HCT116 (cell line): ENCODE results near the gene SLC13A4. TPM values are rescaled to one million over a fixed set of nuclear protein-coding genes. Genes with fewer than 3 reads are reported as not detected.

Experiments used
- ATAC-seq: fragments of 200-7000 bp; cut with Tn5 transposase; 2 replicates; pipeline ENCODE4 v1.9.1; 2020; ENCODE audit warnings: mild to moderate bottlenecking, moderate library complexity
- BruUV-seq: library from RNA; stranded (reverse); fragments of 400-500 nt; replicated peaks from 2 replicates; lab custom pipeline; 2021; lab: Mats Ljungman, UMichigan
- CTCF ChIA-PET: fragments of 300-600 bp; sonication (Branson Sonifier 250); formaldehyde crosslinking; loops from one replicate; lab custom pipeline; 2021; ENCODE audit warnings: antibody characterized with exemption; lab: Charles Lee
- POLR2A ChIA-PET: fragments of 300-600, 350-600 bp; sonication (Branson Sonifier 250); formaldehyde crosslinking; loops from one replicate; lab custom pipeline; 2021; ENCODE audit warnings: antibody characterized with exemption; lab: Charles Lee
- RAD21 ChIA-PET, 2 experiments: fragments of 300-600 bp; sonication (Branson Sonifier 250); formaldehyde crosslinking; loops; one replicate each; lab custom pipeline; 2023; ENCODE audit warnings: low total read pairs in 2 of 2; ENCODE audit not compliant: uncharacterized antibody in 2 of 2, unreplicated experiment in 2 of 2, low non-redundant PET in 1 of 2; lab: Charles Lee
- DNase-seq: peaks from one replicate; pipeline ENCODE4 v3.0.0-alpha.2; 2010; ENCODE audit warnings: low read depth, low spot score
- H2AFZ ChIP-seq: fragments of 200-600 bp; shearing (Covaris generic), sonication (generic); 2 replicates; pipeline ENCODE4 v1.6.1; 2017; ENCODE audit warnings: low read depth, mixed run types, mixed read lengths, antibody characterized with exemption, low read length; ENCODE audit not compliant: poor library complexity, severe bottlenecking
- H3K27ac ChIP-seq: 2 replicates; pipeline ENCODE4 v1.5.1; 2012; ENCODE audit warnings: low read depth, low read length
- H3K27me3 ChIP-seq: fragments of 200-600 bp; sonication (generic); 2 replicates; pipeline ENCODE4 v1.6.1; 2016; ENCODE audit warnings: mixed run types, low read length, mixed read lengths; ENCODE audit not compliant: insufficient read depth
- H3K36me3 ChIP-seq, 2 experiments: fragments of 200-500 bp in 1 of 2; fragments of 200-600 bp in 1 of 2; sonication (Bioruptor generic) in 1 of 2; sonication (generic) in 1 of 2; 2 replicates each; pipeline versions ENCODE4 v1.5.1 to v1.6.1; 2014 to 2016; ENCODE audit warnings: low read length in 2 of 2, inconsistent platforms in 1 of 2, mixed read lengths in 1 of 2, mixed run types in 1 of 2; ENCODE audit not compliant: insufficient read depth in 2 of 2, control insufficient read depth in 1 of 2
- H3K4me1 ChIP-seq, 2 experiments: fragments of 200-600 bp in 1 of 2; sonication (generic) in 1 of 2; 2 replicates each; pipeline versions ENCODE4 v1.5.1 to v1.6.1; 2012 to 2017; ENCODE audit warnings: low read length in 2 of 2, inconsistent platforms in 1 of 2, mild to moderate bottlenecking in 1 of 2, mixed read lengths in 1 of 2, mixed run types in 1 of 2, moderate library complexity in 1 of 2; ENCODE audit not compliant: insufficient read depth in 2 of 2, control insufficient read depth in 1 of 2
- H3K4me2 ChIP-seq: fragments of 200-600 bp; sonication (generic); 2 replicates; pipeline ENCODE4 v1.6.1; 2017; ENCODE audit warnings: mixed run types, low read length, mixed read lengths
- H3K4me3 ChIP-seq, 2 experiments: fragments of 200-600 bp in 1 of 2; sonication (generic) in 1 of 2; replicated peaks in 1 of 2; 2 replicates each; pipeline ENCODE4 v1.5.1; 2011 to 2016; ENCODE audit warnings: low read length in 2 of 2, control low read depth in 1 of 2, low read depth in 1 of 2, mild to moderate bottlenecking in 1 of 2, mixed read lengths in 1 of 2, mixed run types in 1 of 2
- H3K79me2 ChIP-seq: fragments of 200-600 bp; sonication (generic); 2 replicates; pipeline ENCODE4 v1.6.1; 2017; ENCODE audit warnings: mild to moderate bottlenecking, mixed run types, low read length, moderate library complexity, mixed read lengths; ENCODE audit not compliant: insufficient read depth
- H3K9ac ChIP-seq: fragments of 200-600 bp; sonication (generic); 2 replicates; pipeline ENCODE4 v1.6.1; 2016; ENCODE audit warnings: low read length, mixed read lengths
- H3K9me2 ChIP-seq: fragments of 200-600 bp; sonication (generic), shearing (Covaris generic); 2 replicates; pipeline ENCODE4 v1.6.1; 2017; ENCODE audit warnings: mixed run types, mild to moderate bottlenecking, moderate library complexity; ENCODE audit not compliant: insufficient read depth
- H3K9me3 ChIP-seq, 2 experiments: fragments of 200-500 bp in 1 of 2; fragments of 200-600 bp in 1 of 2; sonication (Bioruptor generic) in 1 of 2; sonication (generic) in 1 of 2; 2 replicates each; pipeline ENCODE4 v1.6.1; 2014 to 2017; ENCODE audit warnings: low read length in 2 of 2, mixed read lengths in 2 of 2, inconsistent platforms in 1 of 2, low read depth in 1 of 2, mild to moderate bottlenecking in 1 of 2, mixed run types in 1 of 2, moderate library complexity in 1 of 2; ENCODE audit not compliant: control insufficient read depth in 1 of 2, insufficient read depth in 1 of 2
- H4K20me1 ChIP-seq: fragments of 200-600 bp; sonication (generic), shearing (Covaris generic); 2 replicates; pipeline ENCODE4 v1.6.1; 2017; ENCODE audit warnings: mixed run types, mild to moderate bottlenecking, moderate library complexity; ENCODE audit not compliant: insufficient read depth
- CBX3 ChIP-seq: IDR thresholded peaks from 2 replicates; pipeline ENCODE4 v1.6.1; 2012; ENCODE audit warnings: low read depth
- CEBPB ChIP-seq: IDR thresholded peaks from 2 replicates; pipeline ENCODE4 v1.6.1; 2012; ENCODE audit warnings: low read depth
- EGR1 ChIP-seq: IDR thresholded peaks from 2 replicates; pipeline ENCODE4 v1.6.1; 2012; ENCODE audit warnings: low read depth
- EZH2 ChIP-seq: fragments of 200-600 bp; sonication (generic); IDR thresholded peaks from 2 replicates; pipeline ENCODE4 v1.6.1; 2017; ENCODE audit warnings: antibody characterized with exemption, mixed run types
- JUND ChIP-seq: IDR thresholded peaks from 2 replicates; pipeline ENCODE4 v1.6.1; 2012
- POLR2A ChIP-seq: IDR thresholded peaks from 2 replicates; pipeline ENCODE4 v1.7.0; 2011; ENCODE audit warnings: borderline replicate concordance; ENCODE audit not compliant: insufficient read depth, insufficient read length; ENCODE audit errors: extremely low read depth
- POLR2AphosphoS5 ChIP-seq: IDR thresholded peaks from 2 replicates; pipeline ENCODE4 v1.6.1; 2011; ENCODE audit warnings: mild to moderate bottlenecking, low read depth, low read length, moderate library complexity
- RAD21 ChIP-seq: IDR thresholded peaks from 2 replicates; pipeline ENCODE4 v1.6.1; 2012; ENCODE audit warnings: low read depth, mild to moderate bottlenecking
- SIN3A ChIP-seq: IDR thresholded peaks from 2 replicates; pipeline ENCODE4 v1.6.1; 2012; ENCODE audit warnings: low read depth
- SP1 ChIP-seq: IDR thresholded peaks from 2 replicates; pipeline ENCODE4 v1.6.1; 2012; ENCODE audit warnings: low read depth
- ZFX ChIP-seq: fragments of 450-650 bp; IDR thresholded peaks from 2 replicates; pipeline ENCODE4 v1.6.1; 2017
- ZNF274 ChIP-seq: fragments of 200-500 bp; sonication (Bioruptor generic); IDR thresholded peaks from 2 replicates; pipeline ENCODE4 v1.6.1; 2014; ENCODE audit warnings: mild to moderate bottlenecking, low read depth, low read length, inconsistent platforms
- intact Hi-C: fragments of 100-400 bp; cut with micrococcal nuclease; formaldehyde crosslinking; loops from 2 replicates; pipeline ENCODE4 v1.10.0; 2022
- total RNA-seq: library from RNA; stranded (reverse); gene quantifications from one replicate; pipeline ENCODE4 v1.2.1, GENCODE V29; 2021; ENCODE audit not compliant: unreplicated experiment
- TF ChIP-seq, protein P1 (sequence below): IDR thresholded peaks from 2 replicates; pipeline ENCODE4 v1.6.1; 2012; ENCODE audit warnings: low read depth
- TF ChIP-seq, protein P2 (sequence below): IDR thresholded peaks from 2 replicates; pipeline ENCODE4 v1.6.1; 2012

Gene SLC13A4
- total RNA-seq, 1 experiment from 2014 or later, result 0.30 TPM

DNA sequence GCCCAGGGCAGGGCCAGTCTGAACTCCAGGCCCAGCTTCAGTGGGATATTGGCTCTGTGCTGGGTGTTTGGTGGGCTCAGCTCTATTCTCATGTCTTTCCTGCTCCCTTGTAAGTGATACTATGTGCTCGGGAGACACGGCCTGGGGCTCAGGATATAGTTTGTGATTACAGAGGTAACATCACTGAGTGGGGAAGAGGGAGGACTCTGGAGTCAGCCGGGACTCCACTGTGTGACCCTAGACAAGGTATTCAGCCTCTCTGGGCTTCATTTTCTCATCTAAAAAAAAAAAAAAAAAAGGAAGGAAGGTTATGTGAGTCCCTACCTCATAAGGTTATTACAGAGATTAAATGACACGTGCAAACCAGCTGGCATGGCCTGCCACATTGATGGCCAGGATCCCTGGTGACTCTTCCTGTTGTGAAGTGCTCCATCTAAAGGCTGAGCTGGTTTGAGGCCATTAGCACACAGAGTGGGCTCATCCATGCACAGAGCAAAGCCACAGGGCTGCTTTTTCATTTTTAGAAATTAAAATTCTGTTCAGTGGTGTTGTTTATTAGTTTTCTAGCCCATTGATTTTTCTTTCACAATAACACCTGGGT, 15.7 kb downstream of the SLC13A4 start:
- Histone ChIP-seq H4K20me1 (no peaks in the 10 kb centered on the region), H3K9ac (no peak overlapping the region), H3K4me3 (no peak overlapping the region), H3K27me3 (no peaks in the 10 kb centered on the region), H3K9me2 (no peaks in the 10 kb centered on the region), H3K9me3 (no peaks in the 10 kb centered on the region), H3K27ac (no peak overlapping the region), H2AFZ (no peak overlapping the region), H3K36me3 (no peaks in the 10 kb centered on the region), H3K79me2 (no peaks in the 10 kb centered on the region), H3K4me2 (no peak overlapping the region), H3K4me1 (peaks cover 29 to 45% of the 10 kb centered on the region in 2 experiments)
- DNase-seq (no peak), ATAC-seq (no peak)
- RAD21 ChIA-PET, result no interaction called here
- no TSS peak for BruUV-seq
- CTCF ChIA-PET, result interaction anchor here (1.1 to 1.4 kb wide), 4 partner anchors 15 to 41 kb away, joined by 3 to 8 read pairs (median 4); partner anchors contain the start of gene SLC13A4
- intact Hi-C loops, result no loop called here
- POLR2A ChIA-PET, result no interaction called here
- TF ChIP-seq POLR2A (no peak), JUND (no peak), SIN3A (no peak), RAD21 (no peak), CEBPB (no peak), ZFX (no peak), ZNF274 (no peak), CBX3 (no peak), SP1 (no peak), POLR2AphosphoS5 (no peak), EGR1 (no peak), EZH2 (no peak)
- TF ChIP-seq, protein P1, sequence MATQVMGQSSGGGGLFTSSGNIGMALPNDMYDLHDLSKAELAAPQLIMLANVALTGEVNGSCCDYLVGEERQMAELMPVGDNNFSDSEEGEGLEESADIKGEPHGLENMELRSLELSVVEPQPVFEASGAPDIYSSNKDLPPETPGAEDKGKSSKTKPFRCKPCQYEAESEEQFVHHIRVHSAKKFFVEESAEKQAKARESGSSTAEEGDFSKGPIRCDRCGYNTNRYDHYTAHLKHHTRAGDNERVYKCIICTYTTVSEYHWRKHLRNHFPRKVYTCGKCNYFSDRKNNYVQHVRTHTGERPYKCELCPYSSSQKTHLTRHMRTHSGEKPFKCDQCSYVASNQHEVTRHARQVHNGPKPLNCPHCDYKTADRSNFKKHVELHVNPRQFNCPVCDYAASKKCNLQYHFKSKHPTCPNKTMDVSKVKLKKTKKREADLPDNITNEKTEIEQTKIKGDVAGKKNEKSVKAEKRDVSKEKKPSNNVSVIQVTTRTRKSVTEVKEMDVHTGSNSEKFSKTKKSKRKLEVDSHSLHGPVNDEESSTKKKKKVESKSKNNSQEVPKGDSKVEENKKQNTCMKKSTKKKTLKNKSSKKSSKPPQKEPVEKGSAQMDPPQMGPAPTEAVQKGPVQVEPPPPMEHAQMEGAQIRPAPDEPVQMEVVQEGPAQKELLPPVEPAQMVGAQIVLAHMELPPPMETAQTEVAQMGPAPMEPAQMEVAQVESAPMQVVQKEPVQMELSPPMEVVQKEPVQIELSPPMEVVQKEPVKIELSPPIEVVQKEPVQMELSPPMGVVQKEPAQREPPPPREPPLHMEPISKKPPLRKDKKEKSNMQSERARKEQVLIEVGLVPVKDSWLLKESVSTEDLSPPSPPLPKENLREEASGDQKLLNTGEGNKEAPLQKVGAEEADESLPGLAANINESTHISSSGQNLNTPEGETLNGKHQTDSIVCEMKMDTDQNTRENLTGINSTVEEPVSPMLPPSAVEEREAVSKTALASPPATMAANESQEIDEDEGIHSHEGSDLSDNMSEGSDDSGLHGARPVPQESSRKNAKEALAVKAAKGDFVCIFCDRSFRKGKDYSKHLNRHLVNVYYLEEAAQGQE, result no peak
- TF ChIP-seq, protein P2, sequence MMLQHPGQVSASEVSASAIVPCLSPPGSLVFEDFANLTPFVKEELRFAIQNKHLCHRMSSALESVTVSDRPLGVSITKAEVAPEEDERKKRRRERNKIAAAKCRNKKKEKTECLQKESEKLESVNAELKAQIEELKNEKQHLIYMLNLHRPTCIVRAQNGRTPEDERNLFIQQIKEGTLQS, result no peak
